SU-DHL-6 (cell line): ENCODE results near the gene ZNF75A.
A peak's percentile ranks its signal among the peaks of the same experiment; 100 is the strongest.

Experiments
- H2AFZ ChIP-seq: fragments of 200-600 bp; sonication (generic); 2 replicates; pipeline ENCODE4 v1.6.1; 2014; ENCODE audit warnings: low read depth, mild to moderate bottlenecking, moderate library complexity, mixed read lengths, antibody characterized with exemption, low read length; ENCODE audit not compliant: severe bottlenecking
- H3F3A ChIP-seq: fragments of 200-600 bp; shearing (Covaris generic); 2 replicates; pipeline ENCODE4 v1.6.0; 2016; ENCODE audit warnings: antibody characterized with exemption, mild to moderate bottlenecking; ENCODE audit not compliant: insufficient read depth
- H3K27ac ChIP-seq: fragments of 200-600 bp; sonication (generic); 2 replicates; pipeline ENCODE4 v1.5.1; 2016; ENCODE audit warnings: low read depth, mild to moderate bottlenecking, low read length, moderate library complexity, mixed read lengths
- H3K27me3 ChIP-seq: fragments of 200-600 bp; sonication (generic), shearing (Covaris generic); 2 replicates; pipeline ENCODE4 v1.6.0; 2014; ENCODE audit warnings: mild to moderate bottlenecking, low read length
- H3K36me3 ChIP-seq: fragments of 200-600 bp; sonication (generic); 2 replicates; pipeline ENCODE4 v1.6.1; 2014; ENCODE audit warnings: mild to moderate bottlenecking, low read length, mixed read lengths
- H3K4me2 ChIP-seq: fragments of 300-600, 200-600 bp; shearing (Covaris generic), sonication (generic); 2 replicates; pipeline ENCODE4 v1.6.0; 2014; ENCODE audit warnings: low read length, low read depth, mild to moderate bottlenecking; ENCODE audit not compliant: poor library complexity, severe bottlenecking
- H3K4me3 ChIP-seq: fragments of 200-600 bp; sonication (generic); 2 replicates; pipeline ENCODE4 v1.5.1; 2014; ENCODE audit warnings: antibody characterized with exemption, low read length, mild to moderate bottlenecking, mixed read lengths; ENCODE audit not compliant: insufficient read depth, poor library complexity, severe bottlenecking
- H3K79me2 ChIP-seq: fragments of 200-600 bp; sonication (generic); 2 replicates; pipeline ENCODE4 v1.6.1; 2014; ENCODE audit warnings: mild to moderate bottlenecking, low read length, moderate library complexity; ENCODE audit not compliant: insufficient read depth
- H3K9ac ChIP-seq: fragments of 200-600 bp; sonication (generic); 2 replicates; pipeline ENCODE4 v1.7.0; 2014; ENCODE audit warnings: mild to moderate bottlenecking, low read length
- H3K9me2 ChIP-seq: fragments of 200-600 bp; sonication (generic); replicated peaks from 2 replicates; pipeline ENCODE4 v1.6.1; 2014; ENCODE audit warnings: low read length; ENCODE audit not compliant: insufficient read depth
- H3K9me3 ChIP-seq: fragments of 200-600 bp; sonication (generic); 2 replicates; pipeline ENCODE4 v1.6.1; 2014; ENCODE audit warnings: low read length, mixed read lengths; ENCODE audit not compliant: insufficient read depth
- H4K20me1 ChIP-seq: fragments of 200-600 bp; sonication (generic); 2 replicates; pipeline ENCODE4 v1.6.1; 2014; ENCODE audit warnings: low read depth, mild to moderate bottlenecking, antibody characterized with exemption, low read length, moderate library complexity, mixed read lengths
- CTCF ChIP-seq: fragments of 200-600 bp; sonication (generic); IDR thresholded peaks from one replicate; pipeline ENCODE4 v1.5.1; 2017; ENCODE audit warnings: antibody characterized with exemption, mild to moderate bottlenecking, low read length, moderate library complexity; ENCODE audit not compliant: insufficient read depth, poor library complexity, severe bottlenecking
- EZH2phosphoT487 ChIP-seq: fragments of 200-600 bp; sonication (generic), shearing (Covaris generic); conservative IDR thresholded peaks from 2 replicates; pipeline ENCODE4 v1.6.1; 2018; ENCODE audit warnings: mild to moderate bottlenecking, antibody characterized with exemption, low read length, moderate library complexity, mixed read lengths

The ZNF75A gene

GRCh38 chr16:3283543-3284447, 21.5 kb upstream of the ZNF75A start:
- H2AFZ ChIP-seq, result no peak overlapping the region
- peak overlapping the region; percentile 83 for H3K4me3 ChIP-seq

GRCh38 chr16:3285131-3285530, 20.2 kb upstream of the ZNF75A start:
- H3K79me2 ChIP-seq, result peaks cover 65% of the 10 kb centered on the region
- no peak for TF ChIP-seq CTCF
- TF ChIP-seq EZH2phosphoT487, result no peak

More at GRCh38 chr16:3283543-3284447, 21.5 kb upstream of the ZNF75A start:
- Histone ChIP-seq H3K4me2 (peak overlapping the region; percentile 93), H3K9ac (peak overlapping the region; percentile 77), H3K9me2 (no peaks in the 10 kb centered on the region), H3F3A (no peaks in the 10 kb centered on the region), H4K20me1 (no peaks in the 10 kb centered on the region), H3K27ac (peak overlapping the region; percentile 49), H3K9me3 (no peaks in the 10 kb centered on the region; the same call in 1 of the 2 replicates), H3K36me3 (peaks cover 27% of the 10 kb centered on the region), H3K79me2 (peaks cover 52% of the 10 kb centered on the region), H3K27me3 (no peaks in the 10 kb centered on the region)
- no peak for TF ChIP-seq EZH2phosphoT487
- TF ChIP-seq CTCF, result no peak

GRCh38 chr16:3289998-3290673, 15.2 kb upstream of the ZNF75A start:
- no peak for TF ChIP-seq CTCF
- TF ChIP-seq EZH2phosphoT487, result no peak
- H3K36me3 ChIP-seq, result peaks cover 61% of the 10 kb centered on the region
- no peak overlapping the region for H3K4me2 ChIP-seq
- no peak overlapping the region for H3K4me3 ChIP-seq
- peaks cover 16% of the 10 kb centered on the region; the same call in 1 of the 2 replicates for H3K9me3 ChIP-seq
- H3K27me3 ChIP-seq, result no peaks in the 10 kb centered on the region
- H3F3A ChIP-seq, result no peaks in the 10 kb centered on the region
- H3K9me2 ChIP-seq, result no peaks in the 10 kb centered on the region
- H2AFZ ChIP-seq, result no peak overlapping the region
- H3K9ac ChIP-seq, result no peak overlapping the region
- H3K27ac ChIP-seq, result no peak overlapping the region
- peaks cover 78% of the 10 kb centered on the region for H3K79me2 ChIP-seq
- H4K20me1 ChIP-seq, result no peaks in the 10 kb centered on the region

More at GRCh38 chr16:3285131-3285530, 20.2 kb upstream of the ZNF75A start:
- Histone ChIP-seq H3K4me2 (peak overlapping the region; percentile 93), H3F3A (no peaks in the 10 kb centered on the region), H3K36me3 (peaks cover 41% of the 10 kb centered on the region), H3K9ac (no peak overlapping the region), H3K27me3 (no peaks in the 10 kb centered on the region), H3K27ac (no peak overlapping the region), H3K9me3 (peaks cover 10% of the 10 kb centered on the region; the same call in 1 of the 2 replicates), H3K4me3 (peak overlapping the region; percentile 83), H4K20me1 (no peaks in the 10 kb centered on the region), H2AFZ (no peak overlapping the region), H3K9me2 (no peaks in the 10 kb centered on the region)
